Measurements from ENCODE around the gene TPD52L1.
A peak's percentile ranks its signal among the peaks of the same experiment; 100 is the strongest.
"Not testable (repeated sequence)": the region's sequence is repeated elsewhere in the genome, so short reads cannot be mapped to it uniquely, and the experiment has no call there.

TPD52L1 gene, protein sequence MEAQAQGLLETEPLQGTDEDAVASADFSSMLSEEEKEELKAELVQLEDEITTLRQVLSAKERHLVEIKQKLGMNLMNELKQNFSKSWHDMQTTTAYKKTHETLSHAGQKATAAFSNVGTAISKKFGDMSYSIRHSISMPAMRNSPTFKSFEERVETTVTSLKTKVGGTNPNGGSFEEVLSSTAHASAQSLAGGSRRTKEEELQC

DNA sequence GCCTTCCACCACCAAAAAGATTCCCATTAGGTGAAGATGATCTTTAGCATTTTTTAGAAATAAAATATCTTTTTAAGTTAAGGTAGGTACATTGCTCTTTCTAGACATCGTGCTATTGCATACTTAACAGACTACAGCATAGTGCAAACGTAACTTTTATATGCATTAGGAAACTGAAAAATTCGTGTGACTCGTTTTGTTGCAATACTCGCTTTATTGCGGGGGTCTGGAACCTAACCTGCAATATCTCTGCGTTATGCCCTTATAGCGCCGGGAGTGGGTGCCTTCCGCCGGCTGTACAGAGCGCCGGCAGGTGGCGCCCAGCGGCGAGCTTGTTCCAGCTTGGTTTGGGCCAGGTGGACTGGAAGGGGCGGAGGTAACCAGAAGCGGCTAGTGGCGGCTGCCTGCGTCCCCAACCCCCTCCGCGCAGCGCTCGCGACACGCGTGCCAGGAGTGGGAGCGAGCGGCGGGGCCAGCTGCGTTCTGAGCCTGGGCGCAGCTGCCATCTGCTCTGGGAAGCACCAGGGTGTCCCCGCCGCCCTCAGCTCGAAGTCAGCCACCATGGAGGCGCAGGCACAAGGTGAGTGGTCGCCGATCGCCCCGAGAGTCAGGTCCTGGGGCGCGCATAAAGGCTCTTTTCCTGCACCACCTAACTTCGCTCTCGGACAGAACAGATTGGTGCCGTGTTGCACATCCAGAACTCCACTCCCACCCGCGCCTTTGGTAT, at the start of gene TPD52L1:
Gene TPD52L1, plus strand, starts transcription at position 383 of the 727 bp plus-strand sequence. Its CDS starts 179 bp downstream, at position 562.
- peak; percentile 41 for DNase-seq (ENCODE audit: low read depth)

DNA sequence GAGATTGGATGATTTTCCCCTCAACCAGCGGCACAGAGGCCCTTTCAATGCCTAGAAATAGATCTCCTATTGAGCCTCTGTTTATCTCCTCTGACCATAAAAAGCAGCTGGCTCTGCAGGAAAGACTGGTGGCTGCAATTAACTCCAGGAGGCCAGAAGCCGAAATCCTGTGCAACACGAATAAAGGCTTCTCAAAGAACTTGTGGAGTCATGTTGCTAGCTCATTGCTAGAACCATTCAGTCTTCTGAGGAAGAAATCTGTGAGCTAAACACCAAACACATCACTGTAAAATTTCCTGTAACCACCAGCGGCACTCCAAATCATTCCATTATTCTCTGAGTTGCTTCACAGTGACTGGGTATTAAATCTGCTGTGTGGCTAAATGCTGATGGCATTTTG, 49.1 kb upstream of the TPD52L1 start:
- DNase-seq (ENCODE audit: low read depth): no peak

DNA sequence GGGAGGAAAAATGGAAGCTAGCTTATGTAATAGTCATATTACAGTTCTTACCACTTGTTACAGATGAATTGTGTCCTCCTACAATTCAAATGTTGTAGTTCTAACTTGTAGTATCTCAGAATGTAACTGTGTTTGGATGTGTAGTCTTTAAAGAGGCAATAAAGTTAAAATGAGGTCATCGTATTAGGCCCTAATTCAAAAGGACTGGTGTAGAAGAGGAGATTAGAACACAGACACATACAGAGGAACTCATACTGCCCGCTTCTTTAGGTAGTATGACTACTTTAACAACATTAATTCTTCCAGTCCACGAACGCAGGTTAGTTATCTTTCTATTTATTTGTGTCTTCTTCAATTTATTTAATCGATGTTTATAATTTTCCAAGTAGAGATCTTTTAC, 46.5 kb upstream of the TPD52L1 start:
- no peak for DNase-seq (ENCODE audit: low read depth)

DNA sequence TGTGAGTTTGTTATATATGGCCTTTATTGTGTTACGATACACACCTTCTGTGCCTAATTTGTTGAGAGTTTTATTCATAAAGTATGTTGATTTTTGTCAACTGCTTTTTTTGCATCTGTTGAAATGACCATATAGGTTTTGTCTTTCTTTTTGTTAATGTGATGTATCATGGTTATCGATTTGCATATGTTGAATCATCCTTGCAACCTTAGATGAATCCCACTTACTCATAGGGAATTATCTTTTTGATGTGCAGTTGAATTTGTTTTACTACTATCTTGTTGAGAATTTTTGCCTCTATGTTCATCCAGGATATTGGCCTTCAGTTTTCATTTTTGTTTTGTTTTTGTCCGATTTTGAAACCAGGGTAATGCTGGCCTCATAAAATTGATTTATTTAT, 45.7 kb upstream of the TPD52L1 start:
- DNase-seq (ENCODE audit: low read depth): no peak

DNA sequence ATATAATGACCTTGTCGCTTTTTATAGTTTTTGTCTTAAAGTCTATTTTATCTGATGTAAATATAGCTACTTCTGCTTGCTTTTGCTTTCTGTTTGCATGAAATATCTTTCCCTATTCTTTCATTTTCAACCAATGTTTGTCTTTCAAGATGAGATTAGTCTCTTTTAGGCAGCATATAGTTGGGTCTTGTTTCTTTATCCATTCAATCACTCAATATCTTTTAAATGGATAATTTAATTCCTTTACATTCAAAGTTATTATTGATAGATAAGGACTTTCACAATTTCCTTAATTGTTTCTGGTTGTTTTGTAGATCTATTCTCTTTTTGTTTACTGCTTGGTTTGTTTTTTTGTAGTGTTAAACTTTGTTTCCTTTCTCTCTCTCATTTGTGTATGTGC, 43.5 kb upstream of the TPD52L1 start:
- DNase-seq (ENCODE audit: low read depth): no peak

DNA sequence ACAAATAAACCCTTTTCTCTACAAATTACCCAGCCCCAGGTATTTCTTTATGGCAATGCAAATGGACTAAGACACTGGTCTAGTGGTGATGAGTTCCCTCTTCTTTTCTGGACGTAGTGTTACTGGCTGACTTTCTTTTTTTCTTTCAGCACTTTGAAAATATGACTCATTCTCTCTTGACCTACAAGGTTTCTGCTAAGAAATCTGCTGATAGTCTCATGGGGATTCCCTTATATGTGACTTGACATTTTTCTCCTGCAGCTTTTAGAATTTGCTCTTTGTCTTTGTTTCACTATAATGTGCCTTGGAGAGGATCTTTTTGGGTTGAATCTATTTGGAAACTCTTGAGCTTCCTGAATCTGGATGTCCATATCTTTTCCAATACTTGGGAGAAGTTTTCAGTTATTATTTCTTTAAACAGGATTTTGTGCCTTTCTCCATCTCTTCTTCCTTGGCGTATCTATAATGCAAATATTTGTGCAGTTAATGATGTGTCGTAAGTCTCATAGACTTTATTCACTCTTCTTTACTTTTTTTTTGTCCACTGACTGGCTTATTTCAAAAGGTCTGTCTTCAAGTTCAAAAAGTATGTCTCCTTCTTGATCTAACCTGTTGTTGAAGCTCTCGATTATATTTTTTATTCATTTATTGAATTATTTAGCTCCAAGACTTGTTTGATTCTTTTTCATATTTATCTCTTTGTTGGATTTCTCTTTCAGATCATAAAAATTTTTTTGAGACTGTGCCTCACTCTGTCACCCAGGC, 42.2 kb upstream of the TPD52L1 start:
- no peak for DNase-seq (ENCODE audit: low read depth)

DNA sequence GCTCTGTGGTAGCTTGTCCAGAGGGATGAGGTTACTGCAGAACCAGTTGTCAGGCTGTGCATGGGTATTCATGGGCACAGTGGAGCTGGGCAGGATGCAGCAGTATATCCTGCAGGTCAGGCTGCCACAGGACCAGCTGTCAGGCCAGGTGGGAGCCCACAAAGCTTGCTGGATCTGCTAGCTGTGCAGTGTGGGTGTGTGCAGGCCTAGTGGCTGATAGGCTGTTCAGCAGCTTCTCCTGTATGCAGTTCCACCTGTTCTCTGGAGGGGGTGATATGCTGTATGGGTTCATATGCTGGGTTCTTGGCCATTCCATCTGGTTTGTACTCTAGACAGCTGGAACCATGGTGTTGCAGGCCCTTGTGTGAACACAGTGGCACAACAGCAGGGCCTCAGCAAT, 40.6 kb upstream of the TPD52L1 start:
- no peak for DNase-seq (ENCODE audit: low read depth)

DNA sequence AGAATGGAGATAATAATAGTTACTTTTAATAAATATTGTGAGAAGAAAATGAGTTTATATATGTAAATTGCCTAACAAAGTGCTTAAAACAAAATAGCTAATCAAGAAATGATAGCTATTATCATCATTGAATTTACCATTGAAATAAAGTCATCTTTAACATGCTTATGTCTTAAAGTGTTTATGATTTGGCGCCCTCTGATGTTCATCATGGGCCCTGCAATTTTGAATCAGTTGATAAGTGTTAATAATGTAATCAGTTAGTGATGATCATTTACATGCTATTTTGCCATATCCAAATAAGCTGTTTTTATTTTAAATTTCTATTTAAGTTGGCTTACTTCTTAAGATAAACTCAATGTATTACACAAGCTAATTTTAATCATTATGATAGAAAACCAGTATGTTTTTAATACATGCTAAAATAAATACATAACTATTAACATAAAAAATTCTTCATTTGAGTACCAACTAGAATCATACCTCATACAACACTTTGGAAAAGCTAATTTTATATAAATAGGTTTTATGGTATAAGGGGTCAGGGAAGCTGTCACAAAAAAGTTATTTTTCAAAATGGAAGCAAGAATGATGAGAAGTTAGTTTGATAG, 39.2 kb upstream of the TPD52L1 start:
- DNase-seq (ENCODE audit: low read depth): peak; percentile 34

DNA sequence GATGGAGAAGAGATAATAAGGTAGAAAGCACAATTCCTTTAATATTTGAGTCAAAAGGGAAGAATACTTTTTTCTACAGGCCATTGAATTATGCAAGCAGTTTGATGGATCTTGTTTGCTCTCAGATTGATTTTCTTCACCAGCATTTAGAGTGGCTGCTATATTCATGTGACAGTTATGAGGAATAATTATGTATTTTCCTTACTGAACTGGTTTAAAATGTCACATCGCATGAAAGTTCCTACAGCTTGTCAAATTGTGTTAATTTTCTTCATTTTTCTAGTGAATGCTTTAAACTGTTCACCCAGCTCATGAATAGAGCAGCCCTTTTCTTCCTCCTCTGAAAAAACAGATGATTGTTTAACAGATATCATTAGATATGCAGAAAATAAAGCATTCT, 37.4 kb upstream of the TPD52L1 start:
- DNase-seq (ENCODE audit: low read depth): no peak

DNA sequence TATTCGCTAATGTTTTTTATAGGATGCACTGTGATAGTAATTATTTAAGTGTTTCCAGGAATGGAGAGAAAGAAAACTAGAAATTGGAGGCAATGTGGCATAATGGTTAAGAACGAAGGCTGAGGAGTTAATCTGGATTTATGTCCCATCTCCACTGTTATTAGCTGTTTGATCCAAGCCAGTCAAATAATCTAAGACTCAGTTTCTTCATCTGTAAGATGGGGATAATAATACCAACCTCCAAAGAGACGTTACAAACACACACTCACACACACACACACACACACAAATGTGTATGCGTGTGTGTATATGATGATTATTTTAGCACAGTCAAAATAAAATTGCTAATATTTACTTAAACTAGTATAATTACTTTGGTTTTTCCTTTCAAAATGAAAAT, 36.9 kb upstream of the TPD52L1 start:
- DNase-seq (ENCODE audit: low read depth): no peak

DNA sequence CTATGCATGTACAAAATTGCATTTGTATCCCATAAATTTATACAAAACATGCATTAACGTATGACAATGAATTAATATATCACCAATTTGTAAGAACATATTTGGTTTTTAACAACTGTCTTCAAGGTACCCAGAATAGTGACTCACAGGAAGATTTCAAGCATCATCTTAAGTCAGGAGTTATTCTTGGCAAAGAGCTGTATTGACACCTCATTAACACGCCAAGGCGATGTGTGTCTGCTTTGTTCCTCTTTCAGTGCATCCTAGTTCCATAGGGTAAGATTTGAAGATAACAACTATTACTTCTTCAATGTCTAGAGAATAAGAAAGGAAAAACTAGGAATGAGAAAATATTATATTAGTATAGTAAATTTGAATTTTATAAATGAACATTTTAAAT, 35.8 kb upstream of the TPD52L1 start:
- DNase-seq (ENCODE audit: low read depth): no peak

DNA sequence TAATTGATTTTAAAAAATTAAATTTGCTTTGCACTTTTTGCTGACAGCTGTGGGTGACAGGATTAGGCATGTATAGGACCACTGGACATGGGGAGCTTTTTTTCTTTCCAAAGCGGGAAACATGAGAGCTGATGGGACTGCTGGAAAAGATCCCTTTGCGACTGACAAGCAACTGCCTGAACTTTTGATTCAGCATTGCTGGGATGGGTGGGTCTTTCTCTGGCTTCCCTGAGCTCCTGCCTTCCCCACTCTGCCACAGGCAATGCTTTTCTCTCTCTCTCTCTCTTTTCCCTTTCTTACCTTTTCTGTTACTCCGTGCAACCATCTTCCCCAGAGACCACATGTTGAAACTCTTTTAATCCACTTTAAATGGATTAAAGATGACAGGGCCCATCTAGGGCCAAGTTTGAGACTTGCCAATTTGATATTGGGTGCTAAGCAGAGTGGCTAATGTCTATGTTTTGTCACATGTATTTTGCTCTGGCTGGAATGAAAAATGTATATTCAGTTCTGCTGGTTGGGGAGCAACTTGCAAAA, 33.5 kb upstream of the TPD52L1 start:
- no peak for DNase-seq (ENCODE audit: low read depth)

DNA sequence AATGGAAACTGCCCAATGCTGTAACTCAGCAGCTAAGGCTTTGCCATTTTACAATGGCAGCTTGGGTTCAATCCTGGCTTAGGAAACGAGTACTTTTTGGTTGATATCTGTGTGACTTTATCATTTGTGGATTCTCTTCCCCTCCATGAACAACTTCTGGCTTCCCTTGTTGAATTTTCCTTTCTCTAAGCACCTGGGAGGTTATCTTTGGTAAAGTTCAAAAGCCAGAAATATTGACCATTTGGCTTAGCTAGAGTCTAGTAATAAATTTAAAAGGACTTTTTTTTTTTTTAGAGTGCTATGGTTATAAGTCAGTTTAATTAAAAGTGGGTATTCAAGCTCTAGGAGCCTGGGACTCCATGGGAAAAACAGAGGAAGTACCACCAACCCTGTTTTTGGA, 31.7 kb upstream of the TPD52L1 start:
- DNase-seq (ENCODE audit: low read depth): no peak

DNA sequence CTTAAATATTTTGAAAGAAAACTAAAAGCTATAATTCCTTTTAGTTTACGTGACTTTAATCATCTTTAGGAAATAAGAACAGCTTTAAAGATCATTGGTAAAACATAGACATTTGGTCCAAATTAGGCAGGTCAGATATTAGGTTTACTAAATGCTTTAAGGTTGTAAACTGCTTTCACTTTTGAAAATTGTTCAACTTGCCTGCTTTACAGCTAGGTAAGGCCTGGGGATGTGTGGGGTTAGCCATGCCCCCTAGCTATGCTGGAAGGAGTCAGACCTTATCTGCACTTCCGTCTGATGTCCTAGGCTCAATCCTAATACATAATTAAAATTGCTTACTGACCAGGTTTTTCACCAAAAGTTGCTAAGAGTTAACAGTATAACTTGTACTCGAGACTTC, 30.5 kb upstream of the TPD52L1 start:
- no peak for DNase-seq (ENCODE audit: low read depth)

DNA sequence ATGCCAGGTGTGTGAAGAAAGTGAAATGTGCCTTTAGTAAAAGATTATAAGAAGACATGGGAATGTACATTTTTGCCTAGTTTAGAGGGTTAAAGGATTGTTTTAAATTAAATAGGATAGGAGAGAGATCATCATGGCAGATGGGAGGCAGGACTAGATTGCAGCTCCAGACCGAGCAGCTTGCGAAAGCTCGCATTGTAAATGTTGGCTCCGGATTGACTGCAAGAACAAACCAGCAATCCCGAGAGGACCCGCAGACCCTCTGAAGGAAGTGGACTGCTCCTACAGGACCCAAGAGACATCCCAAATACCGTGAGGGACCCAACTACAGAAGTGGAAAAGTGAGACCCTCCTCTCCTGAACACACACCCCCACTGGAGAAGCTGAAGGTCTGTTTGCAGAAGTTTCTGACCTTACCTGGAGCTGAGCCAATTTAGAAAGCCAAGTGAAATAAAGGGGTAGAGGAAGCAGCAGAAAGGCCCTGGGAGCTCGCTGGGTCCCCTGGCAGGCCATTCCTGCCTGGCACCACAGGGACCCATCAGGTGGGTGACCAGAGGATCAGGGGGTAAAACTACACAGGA, 30.0 kb upstream of the TPD52L1 start:
- DNase-seq (ENCODE audit: low read depth): no peak

DNA sequence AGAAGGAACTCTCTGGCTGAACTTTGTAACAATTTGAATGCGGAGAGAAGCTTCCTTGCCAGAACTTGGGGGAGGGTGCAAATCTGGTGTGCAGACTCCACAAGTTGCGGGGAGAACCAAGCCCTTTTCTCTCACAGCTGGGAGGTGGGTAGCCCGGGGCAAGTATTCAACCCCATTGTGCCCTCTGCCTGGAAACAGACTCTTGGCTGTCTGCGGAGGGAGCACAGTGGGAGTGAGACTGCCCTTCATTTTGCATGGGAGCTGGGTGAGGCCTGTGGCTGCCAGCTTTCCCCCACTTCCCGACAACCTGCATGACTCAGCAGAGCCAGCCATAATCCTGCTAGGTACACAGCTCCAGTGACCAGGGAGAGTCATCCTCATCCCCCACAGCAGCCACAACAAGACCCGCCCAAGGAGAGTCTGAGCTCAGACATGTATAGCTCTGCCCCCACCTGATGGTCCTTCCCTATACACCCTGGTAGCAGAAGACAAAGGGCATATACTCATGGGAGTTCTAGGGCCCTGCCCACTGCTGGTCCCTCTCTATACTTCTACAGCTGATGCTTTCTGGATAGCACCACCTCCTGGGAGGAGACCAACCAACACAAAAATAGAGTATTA, 29.4 kb upstream of the TPD52L1 start:
- no peak for DNase-seq (ENCODE audit: low read depth)

DNA sequence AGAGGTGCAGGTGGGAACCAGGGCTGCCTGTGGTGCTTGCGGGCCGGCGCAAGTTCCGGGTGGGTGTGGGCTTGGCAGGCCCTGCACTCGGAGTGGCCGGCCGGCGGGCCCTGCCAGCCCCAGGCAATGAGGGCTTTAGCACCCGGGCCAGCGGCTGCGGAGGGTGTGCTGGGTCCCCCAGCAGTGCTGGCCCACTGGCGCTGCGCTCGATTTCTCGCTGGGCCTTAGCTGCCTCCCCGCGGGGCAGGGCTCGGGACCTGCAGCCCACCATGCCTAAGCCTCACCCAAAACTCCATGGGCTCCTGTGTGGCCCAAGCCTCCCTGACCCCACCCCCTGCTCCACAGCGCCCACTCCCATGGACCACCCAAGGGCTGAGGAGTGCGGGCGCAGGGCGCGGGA, 27.7 kb upstream of the TPD52L1 start:
- not testable (repeated sequence) for DNase-seq (ENCODE audit: low read depth)

DNA sequence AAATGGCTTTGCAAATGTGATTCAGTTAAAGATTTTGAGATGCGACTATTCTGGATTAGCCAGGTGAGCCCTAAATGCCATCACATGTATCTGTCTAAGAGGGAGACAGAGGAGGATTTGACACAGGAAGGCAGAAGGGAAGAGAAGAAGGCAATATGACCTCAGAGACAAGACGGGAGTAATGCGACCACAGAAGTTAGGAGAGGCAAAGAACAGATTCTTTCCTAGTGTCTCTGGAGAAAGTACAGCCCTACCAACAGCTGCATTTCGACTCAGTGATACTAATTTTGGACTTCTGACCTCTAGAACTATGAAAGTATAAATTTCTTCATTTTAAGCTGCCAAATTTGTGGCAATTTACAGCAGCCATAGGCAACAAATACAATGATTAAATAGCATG, 24.2 kb upstream of the TPD52L1 start:
- DNase-seq (ENCODE audit: low read depth): no peak

DNA sequence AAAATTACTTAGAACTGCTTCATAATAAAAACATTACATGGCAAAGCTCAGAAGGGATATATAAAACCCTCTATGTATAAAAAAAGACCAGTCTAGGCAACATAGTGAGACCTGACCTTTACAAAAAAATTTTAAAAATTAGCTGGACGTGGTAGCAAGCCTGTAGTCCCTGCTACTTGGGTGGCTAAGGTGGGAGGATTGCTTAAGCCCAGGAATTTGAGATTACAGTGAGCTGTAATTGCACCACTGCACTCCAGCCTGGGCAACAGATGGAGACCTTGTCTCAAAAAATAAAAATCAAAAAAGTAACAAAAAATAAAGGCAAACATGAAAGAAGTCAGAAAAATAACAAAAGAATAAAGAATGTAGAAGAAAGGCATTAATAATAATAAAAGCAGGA, 21.5 kb upstream of the TPD52L1 start:
- DNase-seq (ENCODE audit: low read depth): no peak

DNA sequence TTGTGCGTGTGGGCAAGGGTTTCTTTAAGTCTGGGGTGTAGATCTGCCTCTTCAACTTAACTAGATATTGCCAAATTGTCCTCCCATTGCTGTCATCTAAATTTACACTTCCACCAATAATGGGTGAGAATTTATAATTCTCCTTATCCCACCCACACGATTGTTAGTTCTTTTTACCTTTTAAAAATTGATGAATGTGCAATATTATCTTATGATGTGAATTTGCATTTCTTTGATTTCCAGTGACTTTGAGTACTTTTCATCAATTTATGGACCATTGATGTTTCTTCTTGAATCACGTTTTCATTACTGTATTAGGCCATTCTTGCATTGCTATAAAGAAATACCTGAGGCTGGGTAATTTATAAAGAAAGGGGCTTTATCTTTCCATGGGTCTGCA, 17.2 kb upstream of the TPD52L1 start:
- DNase-seq (ENCODE audit: low read depth): no peak

DNA sequence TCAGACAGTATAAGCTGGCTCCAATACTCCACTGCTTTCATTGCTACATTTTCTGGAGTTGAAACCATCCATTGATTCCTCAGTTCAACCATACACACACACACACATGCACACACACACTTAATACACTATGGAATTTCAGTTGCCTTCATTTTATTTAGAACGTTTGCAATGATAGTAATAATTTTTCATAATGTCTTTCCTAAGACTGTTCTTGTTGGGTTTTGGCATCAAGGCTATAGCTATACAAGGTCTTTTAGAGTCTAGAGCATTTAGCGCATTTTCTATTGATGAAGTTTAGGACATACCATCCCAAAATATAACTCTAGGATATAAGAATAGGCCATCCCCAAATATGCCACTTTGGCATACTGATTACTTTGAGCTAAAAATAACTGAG, 15.5 kb upstream of the TPD52L1 start:
- DNase-seq (ENCODE audit: low read depth): no peak

DNA sequence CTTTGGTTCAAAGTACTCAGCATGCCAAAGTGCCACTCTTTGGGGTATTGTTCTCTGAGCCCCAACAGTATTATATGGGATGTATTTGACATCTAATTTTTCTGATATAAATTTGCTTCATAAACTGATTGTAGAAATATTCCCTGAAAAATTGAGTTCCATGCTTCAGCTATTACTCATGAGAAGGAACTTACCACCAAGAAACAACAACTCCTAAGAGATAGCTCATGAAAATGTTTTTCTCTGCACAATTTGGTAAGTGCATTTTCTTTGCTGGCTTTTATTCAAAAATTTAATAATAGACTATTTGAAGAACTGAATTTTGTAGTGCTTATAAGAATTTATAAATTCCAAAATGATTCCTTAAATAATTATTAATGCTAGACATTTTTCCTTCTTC, 12.8 kb upstream of the TPD52L1 start:
- no peak for DNase-seq (ENCODE audit: low read depth)

Measured in fibroblast of the conjunctiva (primary cell).